Thyroid gland (tissue), 4 donors: ENCODE results near the gene CNTROB. TPM values are rescaled to one million over a fixed set of nuclear protein-coding genes. Genes with fewer than 3 reads are reported as not detected.
A peak's percentile ranks its signal among the peaks of the same experiment; 100 is the strongest.

ENCODE experiments used
- DNase-seq, 2 donors: peaks; one replicate each; pipeline ENCODE4 v3.0.0-alpha.2; 2019
- H3K27ac ChIP-seq, 3 donors: fragments of 200-600 bp; sonication (generic); 1 replicate in 2 of 3; 2 replicates in 1 of 3; pipeline ENCODE4 v1.5.1; 2016 to 2019; ENCODE audit warnings: mild to moderate bottlenecking in 1 of 3, moderate library complexity in 1 of 3
- H3K27me3 ChIP-seq: fragments of 200-600 bp; sonication (generic); one replicate; pipeline ENCODE4 v1.5.1; 2019
- H3K36me3 ChIP-seq, 2 donors: fragments of 200-600 bp; sonication (generic); one replicate each; pipeline ENCODE4 v1.5.1; 2016 to 2019
- H3K4me1 ChIP-seq, 2 donors: fragments of 200-600 bp; sonication (generic); one replicate each; pipeline ENCODE4 v1.5.1; 2017 to 2019
- H3K4me3 ChIP-seq, 3 donors: fragments of 200-600 bp; sonication (generic); replicated peaks in 1 of 3; 1 replicate in 2 of 3; 2 replicates in 1 of 3; pipeline ENCODE4 v1.5.1; 2016; ENCODE audit warnings: mild to moderate bottlenecking in 1 of 3
- H3K9me3 ChIP-seq: fragments of 200-600 bp; sonication (generic); one replicate; pipeline ENCODE4 v1.5.1; 2017
- CTCF ChIP-seq, 6 experiments: fragments of 200-600 bp in 3 of 6; fragments of 450-650 bp in 3 of 6; sonication (generic) in 3 of 6; IDR thresholded peaks; one replicate each; pipeline ENCODE4 v1.5.1; 2016 to 2019; ENCODE audit warnings: antibody characterized with exemption in 6 of 6, mild to moderate bottlenecking in 2 of 6, inconsistent platforms in 1 of 6, moderate library complexity in 1 of 6
- POLR2A ChIP-seq, 2 donors: fragments of 450-650 bp; IDR thresholded peaks; one replicate each; pipeline ENCODE4 v1.6.1; 2017; ENCODE audit warnings: antibody characterized with exemption in 2 of 2, mild to moderate bottlenecking in 2 of 2, moderate library complexity in 1 of 2
- WGBS, 2 donors: methylation state at CpG; one replicate each; pipeline ENCODE4 v1.1.5; 2017; 5-methylcytosine and 5-hydroxymethylcytosine counted together
- intact Hi-C: fragments of 100-400 bp; cut with DNase I; formaldehyde crosslinking; loops from one replicate; pipeline ENCODE4 v1.15.1; 2023
- total RNA-seq, 4 donors: library from RNA; depleted of rRNA; stranded (reverse); fragments of >200 nt; gene quantifications; one replicate each; pipeline ENCODE4 v1.2.3, GENCODE V29; 2016

CNTROB gene
- total RNA-seq, 4 donors from 2014 or later: 21.0 to 35.9 (median 28.0) TPM

- intact Hi-C loops: no loop called here
Measured at GRCh38 chr17:7915611-7916384, 16.2 kb upstream of the CNTROB start, which contains the start of gene RNF227. TSS of gene RNF227 (minus strand) at chr17:7916289. CDS start at chr17:7916195, 94 bp downstream.

GRCh38 chr17:7916385-7916682 lies 15.7 kb upstream of the CNTROB start:
- Histone ChIP-seq H3K27me3 (no peaks in the 10 kb centered on the region), H3K4me3 (peak overlapping the region in 2 of 3 donors; percentile 47 to 50), H3K4me1 (peaks cover 11 to 17% of the 10 kb centered on the region in 2 donors), H3K9me3 (no peaks in the 10 kb centered on the region), H3K36me3 (peaks cover 6 to 8% of the 10 kb centered on the region in 2 donors), H3K27ac (peak overlapping the region; percentile 94 to 96 (median 96))
- 43 to 50% methylated on average over 14 to 15 of the region's 15 CpGs for WGBS, 2 donors
- intact Hi-C loops: no loop called here
- DNase-seq: no peak
- TF ChIP-seq CTCF (IDR thresholded peaks at IDR 0.05): no peak
- TF ChIP-seq POLR2A (IDR thresholded peaks at IDR 0.05): no peak

More at GRCh38 chr17:7915611-7916384, 16.2 kb upstream of the CNTROB start, which contains the start of gene RNF227:
- Histone ChIP-seq H3K4me1 (peaks cover 11 to 17% of the 10 kb centered on the region in 2 donors), H3K4me3 (peak within 1 kb of the TSS in 2 of 3 donors; percentile 47 to 50), H3K9me3 (no peaks in the 10 kb centered on the region), H3K27ac (peak within 1 kb of the TSS; percentile 94 to 96 (median 96)), H3K36me3 (peaks cover 11 to 13% of the 10 kb centered on the region in 2 donors), H3K27me3 (no peaks in the 10 kb centered on the region)
- peak; percentile 97 for DNase-seq
- TF ChIP-seq POLR2A (IDR thresholded peaks at IDR 0.05): peak; percentile 6 to 81
- peak in 1 of 6 experiments; percentile 7 for TF ChIP-seq CTCF (IDR thresholded peaks at IDR 0.05)
- 1 to 2% methylated on average over 29 to 74 of the region's 100 CpGs for WGBS, 2 donors

- 65 to 89% methylated on average over 2 of the region's 2 CpGs for WGBS, 2 donors
- TF ChIP-seq CTCF (IDR thresholded peaks at IDR 0.05): no peak
- Histone ChIP-seq H3K27ac (peak overlapping the region in 2 of 3 donors; percentile 94 to 96), H3K27me3 (no peaks in the 10 kb centered on the region), H3K36me3 (peaks cover 1 to 3% of the 10 kb centered on the region in 2 donors), H3K4me3 (no peak overlapping the region), H3K9me3 (no peaks in the 10 kb centered on the region), H3K4me1 (peaks cover 11 to 17% of the 10 kb centered on the region in 2 donors)
- intact Hi-C loops: no loop called here
- no peak for DNase-seq
Measured at GRCh38 chr17:7916808-7917207, 15.2 kb upstream of the CNTROB start.

- Histone ChIP-seq H3K36me3 (no peaks in the 10 kb centered on the region), H3K27ac (peak overlapping the region; percentile 14 to 82 (median 69)), H3K9me3 (no peaks in the 10 kb centered on the region), H3K4me1 (peaks cover 7 to 12% of the 10 kb centered on the region in 2 donors), H3K4me3 (peak overlapping the region in 2 of 3 donors; percentile 1 to 28), H3K27me3 (no peaks in the 10 kb centered on the region)
- TF ChIP-seq CTCF (IDR thresholded peaks at IDR 0.05) (no peak), POLR2A (IDR thresholded peaks at IDR 0.05) (no peak)
- WGBS, 2 donors: 34 to 35% methylated on average over 16 of the region's 16 CpGs
- no peak for DNase-seq
- intact Hi-C loops: no loop called here
Measured at GRCh38 chr17:7922269-7922844, 9.6 kb upstream of the CNTROB start.
